ENCODE measurements around the gene SCUBE3. TPM values are rescaled to one million over a fixed set of nuclear protein-coding genes. Genes with fewer than 3 reads are reported as not detected.

The SCUBE3 gene
- total and polyA plus RNA-seq, 2 of the 4 experiments (the other 2 are of a cell fraction) = 19.9 to 45.5 TPM

DNA sequence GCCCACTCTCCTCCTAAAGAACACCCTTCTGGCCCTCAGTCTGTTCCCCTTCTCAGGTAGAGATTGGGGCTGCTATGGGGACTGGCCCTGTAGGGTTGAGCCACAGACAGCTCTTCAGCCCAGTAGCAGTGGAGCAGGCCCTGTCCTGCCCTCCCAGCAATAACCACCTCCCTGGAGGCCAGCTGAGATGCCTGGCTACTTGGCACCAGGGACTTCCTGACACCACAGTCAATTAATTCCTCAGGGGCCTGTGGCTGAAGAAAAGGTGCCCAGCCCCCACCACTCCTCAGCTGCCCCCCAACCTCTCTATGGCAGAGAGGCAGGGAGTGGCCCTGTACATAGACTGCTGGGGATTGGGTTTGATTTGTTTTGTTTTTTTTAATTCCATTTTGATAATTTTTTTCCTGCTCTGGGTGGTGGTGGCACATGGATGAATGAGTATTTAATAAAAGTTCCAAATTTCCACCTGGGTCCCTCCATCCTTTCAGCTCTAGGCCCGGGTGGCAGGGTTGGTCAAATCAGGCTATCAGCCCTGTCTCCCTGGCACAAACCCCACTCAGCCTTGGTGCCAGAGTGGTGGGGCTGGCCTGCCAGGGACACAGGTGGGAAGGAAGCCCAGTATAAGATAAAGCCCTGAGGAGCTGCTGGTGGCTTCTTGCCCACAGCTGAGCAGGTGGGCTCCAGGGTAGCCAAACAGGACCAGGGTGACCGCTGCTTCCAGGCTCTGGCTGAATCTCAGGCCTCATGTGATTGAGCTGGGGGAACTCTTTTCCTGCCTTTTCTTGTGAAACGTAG is 82.0 kb downstream of the SCUBE3 start:
- H3K9me1 ChIP-seq (ENCODE audit: insufficient read depth, low read length) = peaks cover 4% of the 10 kb centered on the region; the same call in 1 of the 2 replicates
- no peaks in the 10 kb centered on the region for H3K27me3 ChIP-seq (ENCODE audit: control insufficient read depth, insufficient read depth, low read length)
- TF ChIP-seq MAFK (IDR thresholded peaks at IDR 0.05; ENCODE audit: low read depth, low read length) (no peak), ELK1 (IDR thresholded peaks at IDR 0.05; ENCODE audit: borderline replicate concordance, low read depth, low read length) (no peak), RAD21 (IDR thresholded peaks at IDR 0.05; ENCODE audit: low read length) (no peak), POLR2A (IDR thresholded peaks at IDR 0.05; ENCODE audit: low read depth, low read length) (no peak), NFE2L2 (IDR thresholded peaks at IDR 0.05; ENCODE audit: low read depth, low read length) (no peak), RCOR1 (IDR thresholded peaks at IDR 0.05; ENCODE audit: insufficient replicate concordance, low read length) (no peak), BHLHE40 (IDR thresholded peaks at IDR 0.05; ENCODE audit: low read depth, low read length) (no peak), CHD1 (IDR thresholded peaks at IDR 0.05; ENCODE audit: low read depth, low read length) (no peak), MAZ (IDR thresholded peaks at IDR 0.05; ENCODE audit: borderline replicate concordance, low read depth, low read length) (no peak), SMC3 (IDR thresholded peaks at IDR 0.05; ENCODE audit: low read depth, low read length) (no peak)
- TF ChIP-seq, protein P1, sequence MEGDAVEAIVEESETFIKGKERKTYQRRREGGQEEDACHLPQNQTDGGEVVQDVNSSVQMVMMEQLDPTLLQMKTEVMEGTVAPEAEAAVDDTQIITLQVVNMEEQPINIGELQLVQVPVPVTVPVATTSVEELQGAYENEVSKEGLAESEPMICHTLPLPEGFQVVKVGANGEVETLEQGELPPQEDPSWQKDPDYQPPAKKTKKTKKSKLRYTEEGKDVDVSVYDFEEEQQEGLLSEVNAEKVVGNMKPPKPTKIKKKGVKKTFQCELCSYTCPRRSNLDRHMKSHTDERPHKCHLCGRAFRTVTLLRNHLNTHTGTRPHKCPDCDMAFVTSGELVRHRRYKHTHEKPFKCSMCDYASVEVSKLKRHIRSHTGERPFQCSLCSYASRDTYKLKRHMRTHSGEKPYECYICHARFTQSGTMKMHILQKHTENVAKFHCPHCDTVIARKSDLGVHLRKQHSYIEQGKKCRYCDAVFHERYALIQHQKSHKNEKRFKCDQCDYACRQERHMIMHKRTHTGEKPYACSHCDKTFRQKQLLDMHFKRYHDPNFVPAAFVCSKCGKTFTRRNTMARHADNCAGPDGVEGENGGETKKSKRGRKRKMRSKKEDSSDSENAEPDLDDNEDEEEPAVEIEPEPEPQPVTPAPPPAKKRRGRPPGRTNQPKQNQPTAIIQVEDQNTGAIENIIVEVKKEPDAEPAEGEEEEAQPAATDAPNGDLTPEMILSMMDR (conservative IDR thresholded peaks at IDR 0.05; ENCODE audit: low read depth, low read length) = no peak
- TF ChIP-seq, protein P2, sequence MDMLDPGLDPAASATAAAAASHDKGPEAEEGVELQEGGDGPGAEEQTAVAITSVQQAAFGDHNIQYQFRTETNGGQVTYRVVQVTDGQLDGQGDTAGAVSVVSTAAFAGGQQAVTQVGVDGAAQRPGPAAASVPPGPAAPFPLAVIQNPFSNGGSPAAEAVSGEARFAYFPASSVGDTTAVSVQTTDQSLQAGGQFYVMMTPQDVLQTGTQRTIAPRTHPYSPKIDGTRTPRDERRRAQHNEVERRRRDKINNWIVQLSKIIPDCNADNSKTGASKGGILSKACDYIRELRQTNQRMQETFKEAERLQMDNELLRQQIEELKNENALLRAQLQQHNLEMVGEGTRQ (IDR thresholded peaks at IDR 0.05; ENCODE audit: low read depth, low read length) = no peak
- H3K4me1 ChIP-seq (ENCODE audit: control insufficient read depth, insufficient read depth, low read length) = peaks cover 4% of the 10 kb centered on the region; the same call in 1 of the 2 replicates
- in situ Hi-C loops (cut with MboI; ENCODE audit: low sequenced_read_pairs) = no loop called here
- H2BK20ac ChIP-seq (ENCODE audit: low read depth, low read length) = no peak overlapping the region
- H3K23ac ChIP-seq (ENCODE audit: low read depth, low read length) = no peak overlapping the region
- H3K4me3 ChIP-seq (ENCODE audit: insufficient read depth, low read depth, low read length) = no peak overlapping the region
- no peaks in the 10 kb centered on the region for H3K79me1 ChIP-seq (ENCODE audit: low read depth in 1 of 2, low read length in 2 of 2)
- WGBS, 2 experiments (ENCODE audit: extremely low coverage in 2 of 2, insufficient read length in 1 of 2) = no CpG with 5 or more reads among the region's 3 CpGs
- no peak overlapping the region for H3K9ac ChIP-seq (ENCODE audit: low read depth, low read length)
- no peak overlapping the region for H2AK9ac ChIP-seq (replicated peaks; ENCODE audit: low read depth, low read length, poor library complexity)
- no peak overlapping the region for H2AFZ ChIP-seq (replicated peaks; ENCODE audit: low read length, poor library complexity)
- H3K14ac ChIP-seq (replicated peaks; ENCODE audit: low read depth, low read length) = no peak overlapping the region
- no peak overlapping the region for H4K8ac ChIP-seq (ENCODE audit: low read depth in 2 of 2, low read length in 2 of 2)
- H3K4ac ChIP-seq (ENCODE audit: low read depth, low read length) = no peak overlapping the region
- ATAC-seq (ENCODE audit: low read depth) (no peak), DNase-seq (no peak)
- CTCF ChIA-PET = interaction anchor here (0.7 kb wide), 1 partner anchor 154 kb away, joined by 4 read pairs; no protein-coding TSS in a partner anchor
- no peak overlapping the region for H3K18ac ChIP-seq (ENCODE audit: low read depth, low read length)
- H2BK15ac ChIP-seq (ENCODE audit: low read depth, low read length) = no peak overlapping the region
- no peak overlapping the region for H3K27ac ChIP-seq (ENCODE audit: insufficient read depth, low read length)
- intact Hi-C loops (cut with micrococcal nuclease) = loop anchor here (5.0 kb wide), 2 partner anchors 157 to 172 kb away; partner anchors contain the start of genes FANCE and RPL10A
- dilution Hi-C loops (cut with HindIII; ENCODE audit: low sequenced_read_pairs, unreplicated experiment) = no loop called here
- no peak overlapping the region for H2BK5ac ChIP-seq (ENCODE audit: low read depth, low read length, poor library complexity, severe bottlenecking)
- H3K36me3 ChIP-seq (ENCODE audit: control insufficient read depth, insufficient read depth, low read length) = peaks cover 46% of the 10 kb centered on the region
- POLR2A ChIA-PET (ENCODE audit: unreplicated experiment) = no interaction called here
- no peak overlapping the region for H3K4me2 ChIP-seq (ENCODE audit: low read depth, low read length)
- no peak overlapping the region for H2BK120ac ChIP-seq (ENCODE audit: low read depth, low read length)
- H4K5ac ChIP-seq (ENCODE audit: low read depth, low read length) = no peak overlapping the region
- no TSS peak for BruUV-seq (replicated peaks)
- H4K20me1 ChIP-seq (ENCODE audit: insufficient read depth, low read length) = no peaks in the 10 kb centered on the region
- H2AK5ac ChIP-seq (ENCODE audit: low read depth, low read length) = no peak overlapping the region
- H3K56ac ChIP-seq (ENCODE audit: extremely low read depth, insufficient read depth, low read length) = no peak overlapping the region
- no peak overlapping the region for H4K91ac ChIP-seq (ENCODE audit: insufficient read depth, low read depth, low read length)
- H3K9me3 ChIP-seq (ENCODE audit: control insufficient read depth, insufficient read depth, low read length) = no peaks in the 10 kb centered on the region

Measured in IMR-90 (cell line).